Memory B cell (primary cell): ENCODE results near the gene RSPH10B2.
"Not testable (repeated sequence)": the region's sequence is repeated elsewhere in the genome, so short reads cannot be mapped to it uniquely, and the experiment has no call there.

Experiments
- ATAC-seq: fragments of 150-1000 bp; cut with Tn5 transposase; 2 replicates; pipeline ENCODE4 v1.10.0; 2021; ENCODE audit warnings: low read depth, mild to moderate bottlenecking, moderate library complexity
- DNase-seq, 2 donors: peaks; one replicate each; pipeline ENCODE4 v3.0.0; 2022; ENCODE audit warnings: low spot score in 2 of 2
- H3K27ac Mint-ChIP-seq: one replicate; pipeline ENCODE4 v1.8.0; 2022; ENCODE audit warnings: mild to moderate bottlenecking, moderate library complexity, mixed read lengths
- H3K27me3 Mint-ChIP-seq: one replicate; pipeline ENCODE4 v1.8.0; 2022; ENCODE audit warnings: mixed read lengths
- H3K36me3 Mint-ChIP-seq: one replicate; pipeline ENCODE4 v1.8.0; 2022; ENCODE audit warnings: mild to moderate bottlenecking, mixed read lengths
- H3K4me1 Mint-ChIP-seq: one replicate; pipeline ENCODE4 v1.8.0; 2022; ENCODE audit warnings: mixed read lengths
- H3K4me3 Mint-ChIP-seq: one replicate; pipeline ENCODE4 v1.8.0; 2022; ENCODE audit warnings: mild to moderate bottlenecking, moderate library complexity, mixed read lengths
- H3K9me3 Mint-ChIP-seq: one replicate; pipeline ENCODE4 v1.8.0; 2022; ENCODE audit warnings: mixed read lengths

The RSPH10B2 gene

DNA sequence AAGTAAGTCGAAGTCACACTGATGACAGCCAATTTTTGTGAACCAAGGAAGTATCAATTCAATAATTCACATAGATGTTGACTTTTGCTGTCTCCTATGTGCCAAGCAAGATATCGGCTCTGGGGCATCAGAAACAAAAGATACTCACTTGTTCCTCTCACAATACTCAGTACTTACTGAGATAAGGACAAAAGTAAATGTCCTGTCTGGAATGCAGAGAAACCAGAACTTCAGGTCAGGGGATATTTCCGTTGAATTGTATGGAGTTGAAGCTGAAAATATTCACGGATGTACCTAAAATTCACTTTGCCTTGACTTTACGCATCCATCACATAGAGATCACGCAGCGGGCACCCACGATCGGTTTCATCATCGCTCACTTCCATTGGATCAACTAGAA is 83.2 kb downstream of the RSPH10B2 start:
- not testable (repeated sequence) for H3K27ac Mint-ChIP-seq, H3K36me3 Mint-ChIP-seq, H3K9me3 Mint-ChIP-seq, H3K4me3 Mint-ChIP-seq, ATAC-seq, DNase-seq, H3K4me1 Mint-ChIP-seq
- peaks cover 17% of the 10 kb centered on the region for H3K27me3 Mint-ChIP-seq

DNA sequence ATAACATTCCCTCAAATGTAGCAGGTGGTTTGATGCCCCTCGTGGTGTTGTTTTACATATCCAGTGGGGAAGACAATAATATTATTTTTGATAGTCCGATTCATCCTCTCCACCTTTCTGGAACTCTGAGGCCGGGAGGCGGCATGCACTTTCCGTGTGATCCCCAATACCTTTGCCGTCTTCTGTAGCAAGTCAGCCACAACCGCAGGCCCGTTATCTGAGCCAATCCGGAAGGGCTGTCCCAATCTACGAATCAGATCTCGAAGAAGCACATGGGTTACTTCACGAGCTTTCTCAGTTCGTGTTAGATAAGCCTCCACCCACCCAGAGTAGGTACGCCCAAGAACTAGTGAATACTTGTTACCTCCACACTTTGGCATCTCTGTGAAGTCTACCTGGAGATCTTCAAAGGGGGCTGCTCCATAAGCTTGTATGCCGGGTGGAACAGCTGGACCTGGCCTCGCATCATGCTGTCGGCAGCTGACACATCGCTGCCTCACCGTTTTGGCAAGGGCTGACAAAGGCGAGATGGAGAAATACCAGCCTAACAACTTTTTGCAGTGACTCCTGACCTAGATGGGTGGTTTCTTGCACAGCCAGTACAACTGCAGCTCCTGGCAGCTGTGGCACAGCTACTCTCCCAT is 88.5 kb downstream of the RSPH10B2 start:
- ATAC-seq, H3K36me3 Mint-ChIP-seq, H3K27ac Mint-ChIP-seq, DNase-seq, H3K4me3 Mint-ChIP-seq, H3K9me3 Mint-ChIP-seq, H3K27me3 Mint-ChIP-seq, H3K4me1 Mint-ChIP-seq: not testable (repeated sequence)

DNA sequence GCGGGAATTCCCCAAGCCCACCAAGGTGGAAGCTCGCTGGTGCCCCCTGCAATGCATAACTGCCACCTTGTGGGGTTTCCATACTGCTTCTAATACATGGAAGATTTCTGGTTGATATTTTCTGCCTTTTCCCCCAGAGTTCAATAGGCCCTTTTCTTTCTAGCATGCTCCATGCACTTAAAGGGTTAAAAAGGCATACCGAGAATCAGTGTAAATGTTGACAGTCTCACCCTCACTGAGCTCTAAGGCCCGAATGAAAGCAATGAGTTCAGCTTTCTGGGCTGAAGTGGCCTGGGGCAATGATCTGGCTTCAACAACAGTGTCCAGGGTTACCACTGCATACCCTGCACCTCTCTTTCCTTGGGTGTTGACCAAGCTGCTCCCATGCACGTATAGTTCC is 89.2 kb downstream of the RSPH10B2 start:
- H3K27ac Mint-ChIP-seq, H3K9me3 Mint-ChIP-seq, H3K36me3 Mint-ChIP-seq, DNase-seq, H3K4me1 Mint-ChIP-seq, ATAC-seq, H3K4me3 Mint-ChIP-seq: not testable (repeated sequence)
- H3K27me3 Mint-ChIP-seq = peaks cover 12% of the 10 kb centered on the region

DNA sequence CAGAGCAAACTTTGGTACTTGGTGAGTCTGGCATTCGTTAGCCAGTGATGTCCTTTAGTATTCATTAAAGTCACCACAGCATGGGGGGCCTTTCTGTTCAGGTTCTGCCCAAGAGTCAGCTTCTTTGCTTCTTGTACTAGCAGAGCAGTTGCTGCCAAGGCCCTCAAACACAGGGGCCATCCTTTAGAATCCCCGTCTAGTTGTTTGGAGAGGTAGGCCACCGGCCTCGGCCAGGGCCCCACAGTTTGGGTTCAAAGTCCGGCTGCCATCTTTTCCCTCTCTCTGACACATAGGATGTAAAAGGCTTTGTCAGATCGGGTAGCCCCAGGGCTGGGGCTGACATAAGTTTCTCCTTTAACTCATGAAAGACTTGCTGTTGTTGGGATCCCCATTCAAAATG is 89.8 kb downstream of the RSPH10B2 start:
- H3K4me3 Mint-ChIP-seq, H3K4me1 Mint-ChIP-seq, DNase-seq, H3K36me3 Mint-ChIP-seq, H3K9me3 Mint-ChIP-seq, H3K27ac Mint-ChIP-seq, ATAC-seq: not testable (repeated sequence)
- peaks cover 15% of the 10 kb centered on the region for H3K27me3 Mint-ChIP-seq

DNA sequence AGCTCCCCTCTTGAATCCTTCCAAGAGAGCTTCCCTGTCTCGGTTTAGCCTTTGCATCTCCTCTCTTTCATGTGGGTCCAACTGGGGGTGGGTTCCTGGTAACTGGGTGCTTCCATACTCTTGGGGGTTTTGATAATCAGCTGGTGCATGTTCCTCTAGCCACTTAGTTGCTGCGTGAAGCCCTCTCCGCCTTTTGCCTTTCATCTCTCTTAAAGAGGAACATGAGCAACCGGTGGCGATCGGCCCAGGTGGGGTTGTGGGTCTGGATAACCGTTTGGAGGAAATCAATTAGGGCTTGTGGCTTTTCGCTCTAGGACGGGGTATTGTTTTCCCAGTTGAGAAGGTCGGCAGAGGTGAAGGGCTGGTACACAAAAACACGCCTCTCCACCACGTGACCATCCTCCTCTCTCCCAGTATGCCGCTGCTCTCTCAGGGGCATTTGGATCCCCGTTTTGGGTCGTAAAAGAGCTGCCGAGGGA is 92.1 kb downstream of the RSPH10B2 start:
- not testable (repeated sequence) for H3K36me3 Mint-ChIP-seq

DNA sequence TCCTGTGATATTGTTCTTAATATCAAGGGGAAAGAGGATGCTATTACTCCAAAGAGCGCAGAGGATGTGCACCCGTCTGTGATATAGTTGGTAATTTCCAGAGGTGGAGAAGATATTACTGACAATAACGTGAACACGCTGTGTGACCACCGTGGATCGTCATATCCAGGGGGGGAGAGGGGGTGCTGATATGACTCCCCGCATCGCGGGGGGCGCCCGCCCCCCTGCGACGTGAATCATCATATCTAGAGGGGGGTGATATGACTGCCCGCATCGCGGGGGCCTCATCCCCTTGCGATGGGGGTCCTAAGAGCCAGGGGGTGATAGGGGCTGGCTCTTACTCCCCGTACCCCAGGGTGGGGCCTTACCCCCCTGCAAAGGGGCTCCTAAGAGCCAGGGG is 93.8 kb downstream of the RSPH10B2 start:
- H3K9me3 Mint-ChIP-seq, H3K4me3 Mint-ChIP-seq, H3K4me1 Mint-ChIP-seq, H3K27ac Mint-ChIP-seq, ATAC-seq, DNase-seq, H3K36me3 Mint-ChIP-seq: not testable (repeated sequence)
- H3K27me3 Mint-ChIP-seq = peaks cover 14% of the 10 kb centered on the region

More for the DNA sequence above, 92.1 kb downstream of the RSPH10B2 start:
- DNase-seq, H3K4me1 Mint-ChIP-seq, ATAC-seq, H3K27ac Mint-ChIP-seq, H3K4me3 Mint-ChIP-seq, H3K9me3 Mint-ChIP-seq: not testable (repeated sequence)
- H3K27me3 Mint-ChIP-seq = peaks cover 15% of the 10 kb centered on the region
